AG04449 (cell line): ENCODE measurements around the gene SCN4B.

ENCODE experiments used
- CTCF ChIA-PET: fragments of 350-600 bp; formaldehyde crosslinking; extraction: SDS; loops from one replicate; lab custom pipeline; 2021; ENCODE audit warnings: antibody characterized with exemption; lab: Yijun Ruan, JAX
- POLR2A ChIA-PET: fragments of 400-600, 350-600 bp; formaldehyde crosslinking; extraction: SDS; loops from one replicate; lab custom pipeline; 2020; ENCODE audit warnings: antibody characterized with exemption, inconsistent platforms; lab: Yijun Ruan, JAX
- DNase-seq: peaks from one replicate; pipeline ENCODE4 v3.0.0-alpha.2; 2010; ENCODE audit warnings: low read depth, low spot score
- H3K4me3 ChIP-seq: 2 replicates; pipeline ENCODE4 v1.5.1; 2011; ENCODE audit warnings: low read depth, mild to moderate bottlenecking, control low read depth, low read length
- TF ChIP-seq, protein P1 (sequence below): IDR thresholded peaks from one replicate; pipeline ENCODE4 v1.5.1; 2011; ENCODE audit warnings: mild to moderate bottlenecking, moderate library complexity, low read length, control low read depth, inconsistent platforms; ENCODE audit not compliant: insufficient read depth; ENCODE audit errors: missing control alignments

Gene SCN4B, protein sequence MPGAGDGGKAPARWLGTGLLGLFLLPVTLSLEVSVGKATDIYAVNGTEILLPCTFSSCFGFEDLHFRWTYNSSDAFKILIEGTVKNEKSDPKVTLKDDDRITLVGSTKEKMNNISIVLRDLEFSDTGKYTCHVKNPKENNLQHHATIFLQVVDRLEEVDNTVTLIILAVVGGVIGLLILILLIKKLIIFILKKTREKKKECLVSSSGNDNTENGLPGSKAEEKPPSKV

DNA sequence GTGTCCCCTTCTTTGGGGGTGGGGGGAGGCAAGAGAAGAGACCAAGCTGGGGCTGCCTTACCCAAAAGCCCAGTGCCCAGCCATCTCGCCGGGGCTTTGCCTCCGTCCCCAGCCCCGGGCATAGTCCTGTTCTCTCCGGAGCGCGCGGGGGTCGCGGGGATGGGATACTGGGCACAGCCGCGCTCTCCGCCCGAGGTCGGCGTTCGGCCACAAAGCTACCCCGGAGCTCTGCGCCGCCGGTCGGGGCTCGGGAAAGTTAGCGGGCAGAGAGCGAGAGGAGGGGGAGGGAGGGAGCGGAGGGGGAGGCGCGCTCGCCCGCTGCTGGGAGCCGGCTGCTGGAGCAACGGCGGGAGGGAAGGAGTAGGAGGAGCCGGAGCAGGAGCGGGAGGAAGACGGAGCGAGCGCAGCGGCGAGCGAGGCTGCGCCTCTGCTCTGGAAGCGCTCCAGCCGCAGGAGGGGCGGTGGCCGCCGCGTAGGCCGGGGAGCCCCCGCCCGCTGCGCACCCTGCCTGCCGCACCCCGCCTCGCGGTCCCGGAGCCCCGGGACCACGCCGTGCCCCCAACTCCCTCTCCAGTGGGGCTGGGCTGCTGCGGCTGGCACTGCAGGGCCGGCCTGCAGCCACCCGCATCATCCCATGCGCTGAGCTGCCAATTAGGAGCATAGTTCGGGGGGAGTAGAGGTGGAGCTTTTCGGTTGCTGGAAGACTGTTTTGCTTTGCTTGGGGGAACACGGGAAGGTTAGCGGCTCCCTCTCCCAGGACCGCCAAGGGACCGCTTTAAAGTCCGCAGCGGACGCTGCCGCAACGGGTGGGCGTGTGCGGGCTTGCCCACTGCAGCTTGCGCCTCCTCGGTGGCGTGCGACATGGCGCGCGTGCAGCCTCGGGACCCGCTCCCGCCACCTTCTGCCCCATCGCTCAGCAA lies at the start of gene SCN4B:
SCN4B (minus strand) TSS at position 272 of the 920 bp plus-strand sequence; CDS start at position 122, 150 bp downstream.
- POLR2A ChIA-PET = no interaction called here
- TF ChIP-seq, protein P1, sequence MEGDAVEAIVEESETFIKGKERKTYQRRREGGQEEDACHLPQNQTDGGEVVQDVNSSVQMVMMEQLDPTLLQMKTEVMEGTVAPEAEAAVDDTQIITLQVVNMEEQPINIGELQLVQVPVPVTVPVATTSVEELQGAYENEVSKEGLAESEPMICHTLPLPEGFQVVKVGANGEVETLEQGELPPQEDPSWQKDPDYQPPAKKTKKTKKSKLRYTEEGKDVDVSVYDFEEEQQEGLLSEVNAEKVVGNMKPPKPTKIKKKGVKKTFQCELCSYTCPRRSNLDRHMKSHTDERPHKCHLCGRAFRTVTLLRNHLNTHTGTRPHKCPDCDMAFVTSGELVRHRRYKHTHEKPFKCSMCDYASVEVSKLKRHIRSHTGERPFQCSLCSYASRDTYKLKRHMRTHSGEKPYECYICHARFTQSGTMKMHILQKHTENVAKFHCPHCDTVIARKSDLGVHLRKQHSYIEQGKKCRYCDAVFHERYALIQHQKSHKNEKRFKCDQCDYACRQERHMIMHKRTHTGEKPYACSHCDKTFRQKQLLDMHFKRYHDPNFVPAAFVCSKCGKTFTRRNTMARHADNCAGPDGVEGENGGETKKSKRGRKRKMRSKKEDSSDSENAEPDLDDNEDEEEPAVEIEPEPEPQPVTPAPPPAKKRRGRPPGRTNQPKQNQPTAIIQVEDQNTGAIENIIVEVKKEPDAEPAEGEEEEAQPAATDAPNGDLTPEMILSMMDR = no peak
- H3K4me3 ChIP-seq = peak within 1 kb of the TSS; percentile 36
- CTCF ChIA-PET = interaction anchor here (0.7 to 2.4 kb wide), 2 partner anchors 9 to 18 kb away, joined by 3 to 19 read pairs; no protein-coding TSS in a partner anchor
- no peak for DNase-seq

DNA sequence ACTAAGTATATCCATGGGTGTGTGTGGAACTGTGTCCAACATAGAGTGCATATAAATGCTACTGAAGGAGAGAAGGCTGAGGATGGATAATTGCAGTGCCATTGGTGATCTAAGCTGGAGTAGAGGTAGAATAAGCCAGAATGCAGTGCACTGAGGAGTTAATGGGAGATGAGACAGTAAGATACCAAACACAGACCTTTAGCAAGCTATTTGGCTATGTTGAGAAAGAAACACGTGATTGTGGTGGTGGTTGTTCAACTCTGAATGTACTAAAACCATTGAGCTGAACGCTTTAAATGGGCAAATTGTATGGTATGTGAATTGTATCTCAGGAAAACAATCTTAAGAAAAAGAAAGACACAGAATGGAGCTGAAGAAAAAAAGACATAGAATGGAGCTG lies 49.3 kb upstream of the SCN4B start:
- no peak for DNase-seq
- TF ChIP-seq, protein P1 = no peak
- H3K4me3 ChIP-seq = no peak overlapping the region
- POLR2A ChIA-PET = no interaction called here
- CTCF ChIA-PET = interaction anchor here (0.7 to 1.2 kb wide), 3 partner anchors 10 to 151 kb away, joined by 3 read pairs; no protein-coding TSS in a partner anchor

DNA sequence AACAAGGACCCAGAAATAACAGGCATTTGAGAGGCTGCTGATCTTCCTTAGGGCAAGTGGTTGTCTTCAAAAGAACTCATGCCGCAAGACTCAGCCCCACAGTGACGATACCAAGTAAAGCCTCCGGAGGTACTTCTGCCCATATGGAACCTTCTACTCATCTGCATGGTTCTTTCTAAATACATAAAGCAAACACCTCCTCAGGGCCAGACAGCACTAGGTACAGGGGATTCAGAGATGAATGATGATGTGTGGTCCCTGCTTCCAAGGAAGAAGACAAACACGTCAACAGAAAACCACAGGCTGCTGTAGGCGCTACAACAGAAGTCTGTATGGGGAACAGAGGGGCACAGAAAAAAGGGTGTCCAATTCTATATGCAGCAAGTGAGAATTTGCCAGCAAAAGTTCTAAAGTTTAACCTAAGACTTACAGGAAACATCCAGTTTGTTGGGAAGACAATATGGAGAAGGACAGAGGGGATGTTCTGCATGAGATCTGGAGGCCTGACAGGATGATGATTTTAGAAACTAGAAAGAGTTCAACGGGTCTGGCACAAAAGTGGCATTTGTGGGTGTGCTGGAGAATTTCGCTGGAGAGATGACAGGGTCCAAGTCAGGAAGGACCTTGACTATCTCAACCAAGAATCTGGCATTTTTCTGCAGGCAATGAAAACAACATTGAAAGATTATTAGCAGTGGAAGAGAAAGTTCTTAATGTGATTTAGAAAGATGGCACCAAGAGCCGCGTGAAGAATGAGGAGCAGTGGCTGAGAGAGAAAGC lies 48.5 kb upstream of the SCN4B start:
- no peak for DNase-seq
- TF ChIP-seq, protein P1 = no peak
- ChIA-PET CTCF (interaction anchor here (3.8 kb wide), 1 partner anchor 150 kb away, joined by 94 read pairs; no protein-coding TSS in a partner anchor), POLR2A (no interaction called here)
- no peak overlapping the region for H3K4me3 ChIP-seq

DNA sequence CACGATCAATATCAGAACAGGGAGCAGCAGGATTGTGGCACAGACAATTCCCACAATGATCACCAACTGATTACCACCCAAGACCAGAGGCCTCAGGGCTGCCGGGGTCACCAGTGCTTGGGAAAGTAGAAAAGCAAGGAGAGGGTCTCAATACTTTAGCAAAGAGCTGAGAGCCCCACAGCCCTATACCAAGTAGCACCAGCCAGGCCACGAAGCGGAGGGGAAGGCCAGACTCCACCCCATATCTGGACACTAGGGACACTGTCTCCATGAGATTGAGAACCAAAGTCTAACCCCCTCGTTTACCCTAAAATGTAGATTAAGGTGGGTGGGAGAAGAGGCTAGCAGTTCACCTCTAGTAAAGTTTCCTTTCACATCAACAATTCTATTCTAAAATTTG lies 47.9 kb upstream of the SCN4B start:
- ChIA-PET POLR2A (no interaction called here), CTCF (interaction anchor here (3.8 kb wide), 1 partner anchor 151 kb away, joined by 94 read pairs; no protein-coding TSS in a partner anchor)

DNA sequence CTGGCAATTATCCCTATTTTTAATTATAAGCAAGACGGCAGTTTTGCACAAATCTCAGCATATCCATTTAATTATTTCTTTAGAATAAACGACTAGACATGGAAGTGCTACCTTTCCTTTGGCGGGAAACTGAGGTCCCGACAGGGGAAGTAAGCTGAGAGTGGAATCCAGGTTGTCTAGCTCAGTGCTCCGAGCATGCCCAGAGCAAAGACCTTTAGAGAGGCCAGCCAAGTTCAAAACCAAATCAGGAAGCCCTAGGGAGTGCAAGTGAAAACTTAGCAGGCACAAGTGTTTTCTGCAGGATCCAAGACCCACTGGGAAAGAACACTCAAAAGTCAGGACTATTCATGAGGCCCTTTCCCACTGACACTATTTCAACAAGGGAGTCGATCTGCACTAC lies 46.5 kb upstream of the SCN4B start:
- no peak for DNase-seq
- POLR2A ChIA-PET = no interaction called here
- TF ChIP-seq, protein P1 = no peak
- no peak overlapping the region for H3K4me3 ChIP-seq
- CTCF ChIA-PET = interaction anchor here (0.7 to 3.8 kb wide), 28 partner anchors 9 to 570 kb away, joined by 3 to 94 read pairs (median 6); partner anchors contain the start of genes CD3E and MPZL3

More for the DNA sequence above, 47.9 kb upstream of the SCN4B start:
- H3K4me3 ChIP-seq = no peak overlapping the region
- TF ChIP-seq, protein P1 = no peak
- DNase-seq = no peak
